Left renal cortex interstitium (tissue), 4 donors: ENCODE results near the gene HSF2BP. TPM values are rescaled to one million over a fixed set of nuclear protein-coding genes. Genes with fewer than 3 reads are reported as not detected.
A peak's percentile ranks its signal among the peaks of the same experiment; 100 is the strongest.
"Not testable (repeated sequence)": the region's sequence is repeated elsewhere in the genome, so short reads cannot be mapped to it uniquely, and the experiment has no call there.

ENCODE experiments used
- DNase-seq, 4 donors: peaks; one replicate each; pipeline ENCODE4 v3.0.0-alpha.2; 2013; ENCODE audit warnings: low read depth in 4 of 4, low spot score in 2 of 4, missing footprints in 1 of 4
- polyA plus RNA-seq, 4 donors: library from polyadenylated mRNA; unstranded; fragments of 120-200 nt; gene quantifications; one replicate each; pipeline ENCODE4 v1.2.1, GENCODE V29; 2013; ENCODE audit not compliant: insufficient read length in 4 of 4

The HSF2BP gene
- polyA plus RNA-seq, 4 donors: 1.7 to 2.0 (median 2.0) TPM

GRCh38 chr21:43600642-43601402, 58.5 kb downstream of the HSF2BP start:
- DNase-seq: no peak

GRCh38 chr21:43599728-43600127, 59.6 kb downstream of the HSF2BP start:
- no peak for DNase-seq

GRCh38 chr21:43598416-43599120, 60.7 kb downstream of the HSF2BP start:
- DNase-seq: no peak

GRCh38 chr21:43597540-43598250, 61.6 kb downstream of the HSF2BP start:
- no peak for DNase-seq

- DNase-seq: no peak
Measured at GRCh38 chr21:43597052-43597451, 62.2 kb downstream of the HSF2BP start.

- no peak for DNase-seq
Measured at GRCh38 chr21:43596616-43597015, 62.7 kb downstream of the HSF2BP start.

- not testable (repeated sequence) for DNase-seq
Measured at GRCh38 chr21:43595769-43596168, 63.5 kb downstream of the HSF2BP start.

- DNase-seq: no peak
Measured at GRCh38 chr21:43593078-43593477, 66.2 kb downstream of the HSF2BP start.

- DNase-seq: no peak
Measured at GRCh38 chr21:43591571-43591970, 67.7 kb downstream of the HSF2BP start.

GRCh38 chr21:43590194-43590593, 69.1 kb downstream of the HSF2BP start:
- no peak for DNase-seq

- no peak for DNase-seq
Measured at GRCh38 chr21:43588957-43589356, 70.3 kb downstream of the HSF2BP start.

- peak in 2 of 4 donors; percentile 71 to 80 for DNase-seq
Measured at GRCh38 chr21:43585924-43586413, 73.3 kb downstream of the HSF2BP start.

- no peak for DNase-seq
Measured at GRCh38 chr21:43585514-43585913, 73.8 kb downstream of the HSF2BP start.

- no peak for DNase-seq
Measured at GRCh38 chr21:43581453-43581852, 77.8 kb downstream of the HSF2BP start.

- no peak for DNase-seq
Measured at GRCh38 chr21:43578677-43579303, 80.5 kb downstream of the HSF2BP start.

- no peak for DNase-seq
Measured at GRCh38 chr21:43575473-43575844, 83.8 kb downstream of the HSF2BP start.

GRCh38 chr21:43574741-43575472, 84.4 kb downstream of the HSF2BP start:
- DNase-seq: peak in 2 of 4 donors; percentile 29 to 41

GRCh38 chr21:43573921-43574320, 85.4 kb downstream of the HSF2BP start:
- no peak for DNase-seq

GRCh38 chr21:43572446-43572845, 86.8 kb downstream of the HSF2BP start:
- DNase-seq: no peak

- no peak for DNase-seq
Measured at GRCh38 chr21:43571976-43572375, 87.3 kb downstream of the HSF2BP start.
